ENCODE data around the gene CD164L2.

DNA sequence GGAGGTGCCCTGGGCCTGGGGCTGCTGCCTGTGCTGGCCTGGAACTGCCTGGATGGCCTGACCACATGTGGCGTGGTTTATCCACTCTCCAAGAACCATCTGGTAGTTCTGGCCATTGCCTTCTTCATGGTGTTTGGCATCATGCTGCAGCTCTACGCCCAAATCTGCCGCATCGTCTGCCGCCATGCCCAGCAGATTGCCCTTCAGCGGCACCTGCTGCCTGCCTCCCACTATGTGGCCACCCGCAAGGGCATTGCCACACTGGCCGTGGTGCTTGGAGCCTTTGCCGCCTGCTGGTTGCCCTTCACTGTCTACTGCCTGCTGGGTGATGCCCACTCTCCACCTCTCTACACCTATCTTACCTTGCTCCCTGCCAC, 11.1 kb upstream of the CD164L2 start:
- TF ChIP-seq, protein P1, sequence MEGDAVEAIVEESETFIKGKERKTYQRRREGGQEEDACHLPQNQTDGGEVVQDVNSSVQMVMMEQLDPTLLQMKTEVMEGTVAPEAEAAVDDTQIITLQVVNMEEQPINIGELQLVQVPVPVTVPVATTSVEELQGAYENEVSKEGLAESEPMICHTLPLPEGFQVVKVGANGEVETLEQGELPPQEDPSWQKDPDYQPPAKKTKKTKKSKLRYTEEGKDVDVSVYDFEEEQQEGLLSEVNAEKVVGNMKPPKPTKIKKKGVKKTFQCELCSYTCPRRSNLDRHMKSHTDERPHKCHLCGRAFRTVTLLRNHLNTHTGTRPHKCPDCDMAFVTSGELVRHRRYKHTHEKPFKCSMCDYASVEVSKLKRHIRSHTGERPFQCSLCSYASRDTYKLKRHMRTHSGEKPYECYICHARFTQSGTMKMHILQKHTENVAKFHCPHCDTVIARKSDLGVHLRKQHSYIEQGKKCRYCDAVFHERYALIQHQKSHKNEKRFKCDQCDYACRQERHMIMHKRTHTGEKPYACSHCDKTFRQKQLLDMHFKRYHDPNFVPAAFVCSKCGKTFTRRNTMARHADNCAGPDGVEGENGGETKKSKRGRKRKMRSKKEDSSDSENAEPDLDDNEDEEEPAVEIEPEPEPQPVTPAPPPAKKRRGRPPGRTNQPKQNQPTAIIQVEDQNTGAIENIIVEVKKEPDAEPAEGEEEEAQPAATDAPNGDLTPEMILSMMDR (IDR thresholded peaks at IDR 0.05; ENCODE audit: insufficient read depth, low read depth, low read length), result no peak
- no peak for TF ChIP-seq EZH2 (IDR thresholded peaks at IDR 0.05; ENCODE audit: insufficient read depth, low read length)

Measured in astrocyte (in vitro differentiated cells and primary cell).